Gastrocnemius medialis (tissue), 4 donors: ENCODE measurements around the gene MTARC1.

Source experiments
- POLR2A ChIP-seq, 2 donors: fragments of 450-650 bp; IDR thresholded peaks; one replicate each; pipeline ENCODE4 v1.6.1; 2017; ENCODE audit warnings: antibody characterized with exemption in 2 of 2, mild to moderate bottlenecking in 2 of 2, moderate library complexity in 2 of 2
- TF ChIP-seq, protein P1 (sequence below), 5 experiments: fragments of 450-650 bp in 3 of 5; fragments of 200-600 bp in 2 of 5; sonication (generic) in 2 of 5; IDR thresholded peaks in 4 of 5; conservative IDR thresholded peaks in 1 of 5; 1 replicate in 4 of 5; 2 replicates in 1 of 5; pipeline ENCODE4 v1.5.1; 2016 to 2019; ENCODE audit warnings: antibody characterized with exemption in 5 of 5, mild to moderate bottlenecking in 3 of 5, moderate library complexity in 3 of 5

DNA sequence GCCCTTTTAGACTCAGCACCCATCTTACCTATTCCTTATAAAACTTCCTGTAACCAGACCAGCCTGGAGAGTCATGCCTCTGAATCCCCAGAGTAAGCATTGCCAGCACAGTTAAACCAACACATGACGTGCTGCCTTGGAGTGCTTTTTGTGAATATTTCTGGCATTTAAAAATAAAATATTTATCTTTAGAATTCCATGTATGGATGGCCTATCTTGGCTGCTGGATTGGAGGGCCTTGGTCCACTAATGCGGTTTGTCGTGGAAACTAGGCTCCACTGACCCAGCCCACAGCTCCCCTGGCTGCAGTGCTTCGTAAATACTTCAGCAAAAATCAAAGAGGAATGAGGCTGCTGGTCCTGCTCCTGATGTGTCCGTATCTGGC is 17.5 kb downstream of the MTARC1 start:
- TF ChIP-seq, protein P1, sequence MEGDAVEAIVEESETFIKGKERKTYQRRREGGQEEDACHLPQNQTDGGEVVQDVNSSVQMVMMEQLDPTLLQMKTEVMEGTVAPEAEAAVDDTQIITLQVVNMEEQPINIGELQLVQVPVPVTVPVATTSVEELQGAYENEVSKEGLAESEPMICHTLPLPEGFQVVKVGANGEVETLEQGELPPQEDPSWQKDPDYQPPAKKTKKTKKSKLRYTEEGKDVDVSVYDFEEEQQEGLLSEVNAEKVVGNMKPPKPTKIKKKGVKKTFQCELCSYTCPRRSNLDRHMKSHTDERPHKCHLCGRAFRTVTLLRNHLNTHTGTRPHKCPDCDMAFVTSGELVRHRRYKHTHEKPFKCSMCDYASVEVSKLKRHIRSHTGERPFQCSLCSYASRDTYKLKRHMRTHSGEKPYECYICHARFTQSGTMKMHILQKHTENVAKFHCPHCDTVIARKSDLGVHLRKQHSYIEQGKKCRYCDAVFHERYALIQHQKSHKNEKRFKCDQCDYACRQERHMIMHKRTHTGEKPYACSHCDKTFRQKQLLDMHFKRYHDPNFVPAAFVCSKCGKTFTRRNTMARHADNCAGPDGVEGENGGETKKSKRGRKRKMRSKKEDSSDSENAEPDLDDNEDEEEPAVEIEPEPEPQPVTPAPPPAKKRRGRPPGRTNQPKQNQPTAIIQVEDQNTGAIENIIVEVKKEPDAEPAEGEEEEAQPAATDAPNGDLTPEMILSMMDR (IDR thresholded peaks at IDR 0.05 in 4 of 5, conservative IDR thresholded peaks at IDR 0.05 in 1 of 5), result no peak
- no peak for TF ChIP-seq POLR2A (IDR thresholded peaks at IDR 0.05)
